PC-9 (cell line): Measurements from ENCODE around the gene PPM1E. TPM values are rescaled to one million over a fixed set of nuclear protein-coding genes. Genes with fewer than 3 reads are reported as not detected.

ENCODE experiments used
- BruUV-seq: library from RNA; stranded (reverse); fragments of 400-500 nt; replicated peaks from 2 replicates; lab custom pipeline; 2021; lab: Mats Ljungman, UMichigan
- CTCF ChIA-PET: fragments of 300-600 bp; sonication (Branson Sonifier 250); formaldehyde crosslinking; loops from one replicate; lab custom pipeline; 2022; ENCODE audit warnings: antibody characterized with exemption; lab: Charles Lee
- POLR2A ChIA-PET: fragments of 300-600 bp; sonication (Branson Sonifier 250); formaldehyde crosslinking; loops from one replicate; lab custom pipeline; 2022; ENCODE audit warnings: antibody characterized with exemption; ENCODE audit not compliant: unreplicated experiment; lab: Charles Lee
- DNase-seq, 2 experiments: peaks; one replicate each; pipeline versions ENCODE4 v3.0.0 to v3.0.0-alpha.2; 2015 to 2022; ENCODE audit warnings: mixed read lengths in 1 of 2
- H2AFZ ChIP-seq: fragments of 200-600 bp; sonication (generic); 2 replicates; pipeline ENCODE4 v1.8.1; 2017; ENCODE audit warnings: antibody characterized with exemption
- H3F3A ChIP-seq: fragments of 200-600 bp; sonication (generic); 2 replicates; pipeline ENCODE4 v1.8.1; 2017; ENCODE audit warnings: antibody characterized with exemption, mild to moderate bottlenecking, low read depth; ENCODE audit not compliant: insufficient read depth
- H3K27ac ChIP-seq: fragments of 200-600 bp; sonication (generic); 2 replicates; pipeline ENCODE4 v1.6.1; 2016; ENCODE audit warnings: mixed run types
- H3K27me3 ChIP-seq: fragments of 200-600 bp; sonication (generic); 2 replicates; pipeline ENCODE4 v1.6.1; 2016; ENCODE audit warnings: low read depth, mixed run types; ENCODE audit not compliant: insufficient read depth
- H3K36me3 ChIP-seq: fragments of 200-600 bp; sonication (generic); 2 replicates; pipeline ENCODE4 v1.6.1; 2016; ENCODE audit warnings: low read depth, mixed run types
- H3K4me1 ChIP-seq: fragments of 200-600 bp; sonication (generic); replicated peaks from 2 replicates; pipeline ENCODE4 v1.6.1; 2016; ENCODE audit warnings: mixed run types; ENCODE audit not compliant: insufficient read depth
- H3K4me2 ChIP-seq: fragments of 200-600 bp; sonication (generic); 2 replicates; pipeline ENCODE4 v1.6.1; 2017; ENCODE audit warnings: mixed run types
- H3K4me3 ChIP-seq: fragments of 200-600 bp; sonication (generic); 2 replicates; pipeline ENCODE4 v1.6.1; 2016; ENCODE audit warnings: mixed run types
- H3K79me2 ChIP-seq: fragments of 200-600 bp; sonication (generic); 2 replicates; pipeline ENCODE4 v1.6.1; 2017; ENCODE audit warnings: low read depth, mixed run types
- H3K9me2 ChIP-seq: fragments of 200-600 bp; sonication (generic); 2 replicates; pipeline ENCODE4 v1.8.1; 2017; ENCODE audit warnings: mild to moderate bottlenecking; ENCODE audit not compliant: insufficient read depth
- H3K9me3 ChIP-seq: fragments of 200-600 bp; sonication (generic); 2 replicates; pipeline ENCODE4 v1.8.1; 2016; ENCODE audit warnings: low read depth; ENCODE audit not compliant: insufficient read depth
- H4K20me1 ChIP-seq: fragments of 200-600 bp; sonication (generic); 2 replicates; pipeline ENCODE4 v1.8.1; 2017; ENCODE audit not compliant: insufficient read depth
- EZH2 ChIP-seq: fragments of 200-600 bp; sonication (generic); IDR thresholded peaks from 2 replicates; pipeline ENCODE4 v1.8.0; 2017; ENCODE audit warnings: antibody characterized with exemption, low read depth
- intact Hi-C: fragments of 100-400 bp; cut with micrococcal nuclease; formaldehyde crosslinking; loops from one replicate; pipeline ENCODE4 v1.10.0; 2022; ENCODE audit not compliant: unreplicated experiment
- total RNA-seq: library from RNA; stranded (reverse); gene quantifications from 2 replicates; pipeline ENCODE4 v1.2.3, GENCODE V29; 2021
- TF ChIP-seq, protein P1 (sequence below): fragments of 200-600 bp; sonication (generic); conservative IDR thresholded peaks from 2 replicates; pipeline ENCODE4 v1.6.1; 2017; ENCODE audit warnings: mixed run types, antibody characterized with exemption, mild to moderate bottlenecking, moderate library complexity

Gene PPM1E
- total RNA-seq, 1 experiment from 2014 or later, result 0.04 TPM

DNA sequence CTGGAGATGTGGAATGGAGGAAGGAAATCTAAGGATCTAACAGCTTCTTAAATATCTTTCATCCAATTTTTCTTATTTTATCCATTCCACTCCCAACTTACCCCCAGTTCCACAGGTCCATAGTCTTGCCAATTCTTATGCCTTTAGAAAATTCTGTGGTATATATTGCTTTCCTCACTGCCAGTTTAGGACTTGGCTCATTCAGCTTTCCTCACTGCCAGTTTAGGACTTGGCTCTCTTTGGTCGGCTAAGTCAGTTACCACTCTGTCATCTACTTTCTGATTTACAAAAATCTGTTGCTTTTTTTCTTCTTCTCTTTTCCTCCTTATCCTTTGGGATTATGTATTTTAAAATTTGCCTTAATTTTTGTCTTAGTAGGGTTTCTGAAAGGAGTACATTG is 128.5 kb downstream of the PPM1E start:
- no peak overlapping the region for H2AFZ ChIP-seq
- TF ChIP-seq EZH2, result no peak
- TF ChIP-seq, protein P1, sequence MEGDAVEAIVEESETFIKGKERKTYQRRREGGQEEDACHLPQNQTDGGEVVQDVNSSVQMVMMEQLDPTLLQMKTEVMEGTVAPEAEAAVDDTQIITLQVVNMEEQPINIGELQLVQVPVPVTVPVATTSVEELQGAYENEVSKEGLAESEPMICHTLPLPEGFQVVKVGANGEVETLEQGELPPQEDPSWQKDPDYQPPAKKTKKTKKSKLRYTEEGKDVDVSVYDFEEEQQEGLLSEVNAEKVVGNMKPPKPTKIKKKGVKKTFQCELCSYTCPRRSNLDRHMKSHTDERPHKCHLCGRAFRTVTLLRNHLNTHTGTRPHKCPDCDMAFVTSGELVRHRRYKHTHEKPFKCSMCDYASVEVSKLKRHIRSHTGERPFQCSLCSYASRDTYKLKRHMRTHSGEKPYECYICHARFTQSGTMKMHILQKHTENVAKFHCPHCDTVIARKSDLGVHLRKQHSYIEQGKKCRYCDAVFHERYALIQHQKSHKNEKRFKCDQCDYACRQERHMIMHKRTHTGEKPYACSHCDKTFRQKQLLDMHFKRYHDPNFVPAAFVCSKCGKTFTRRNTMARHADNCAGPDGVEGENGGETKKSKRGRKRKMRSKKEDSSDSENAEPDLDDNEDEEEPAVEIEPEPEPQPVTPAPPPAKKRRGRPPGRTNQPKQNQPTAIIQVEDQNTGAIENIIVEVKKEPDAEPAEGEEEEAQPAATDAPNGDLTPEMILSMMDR, result no peak
- H3K36me3 ChIP-seq, result no peaks in the 10 kb centered on the region
- H3K79me2 ChIP-seq, result no peaks in the 10 kb centered on the region
- H3K4me2 ChIP-seq, result no peak overlapping the region
- no peak overlapping the region for H3K27ac ChIP-seq
- BruUV-seq, result no TSS peak
- no peaks in the 10 kb centered on the region for H3K4me1 ChIP-seq
- H3F3A ChIP-seq, result no peaks in the 10 kb centered on the region
- intact Hi-C loops, result no loop called here
- no peaks in the 10 kb centered on the region for H4K20me1 ChIP-seq
- ChIA-PET POLR2A (no interaction called here), CTCF (no interaction called here)
- no peaks in the 10 kb centered on the region for H3K9me3 ChIP-seq
- no peak for DNase-seq
- H3K27me3 ChIP-seq, result no peaks in the 10 kb centered on the region; the same call in 1 of the 2 replicates
- no peak overlapping the region for H3K4me3 ChIP-seq
- H3K9me2 ChIP-seq, result no peaks in the 10 kb centered on the region

DNA sequence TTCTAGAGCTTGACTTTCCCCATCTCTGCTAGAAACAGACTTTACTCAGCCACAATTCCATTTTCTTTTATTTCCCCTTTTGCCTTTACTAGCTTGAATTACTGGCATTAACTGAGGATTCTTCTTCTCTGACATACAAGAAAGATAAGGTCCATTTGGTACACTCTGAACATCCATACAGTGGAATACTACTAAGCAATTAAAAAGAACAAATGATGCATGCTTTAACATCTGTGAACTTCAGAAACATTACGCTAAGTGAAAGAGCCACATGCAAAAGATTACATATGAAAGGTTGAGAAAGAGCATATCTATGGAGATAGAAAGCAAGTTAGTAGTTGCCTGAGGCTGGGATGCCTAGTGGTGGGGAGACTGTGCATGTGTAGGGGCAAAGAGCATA is 130.9 kb downstream of the PPM1E start:
- Histone ChIP-seq H3K9me2 (no peaks in the 10 kb centered on the region), H3K9me3 (no peaks in the 10 kb centered on the region), H3K27me3 (no peaks in the 10 kb centered on the region; the same call in 1 of the 2 replicates), H3K36me3 (no peaks in the 10 kb centered on the region), H3K4me2 (no peak overlapping the region), H2AFZ (no peak overlapping the region), H3K4me3 (no peak overlapping the region), H3K4me1 (no peaks in the 10 kb centered on the region), H3F3A (no peaks in the 10 kb centered on the region), H3K79me2 (no peaks in the 10 kb centered on the region), H3K27ac (no peak overlapping the region), H4K20me1 (no peaks in the 10 kb centered on the region)
- POLR2A ChIA-PET, result no interaction called here
- no peak for DNase-seq
- TF ChIP-seq EZH2, result no peak
- TF ChIP-seq, protein P1, result no peak
- no TSS peak for BruUV-seq
- CTCF ChIA-PET, result no interaction called here
- intact Hi-C loops, result no loop called here

DNA sequence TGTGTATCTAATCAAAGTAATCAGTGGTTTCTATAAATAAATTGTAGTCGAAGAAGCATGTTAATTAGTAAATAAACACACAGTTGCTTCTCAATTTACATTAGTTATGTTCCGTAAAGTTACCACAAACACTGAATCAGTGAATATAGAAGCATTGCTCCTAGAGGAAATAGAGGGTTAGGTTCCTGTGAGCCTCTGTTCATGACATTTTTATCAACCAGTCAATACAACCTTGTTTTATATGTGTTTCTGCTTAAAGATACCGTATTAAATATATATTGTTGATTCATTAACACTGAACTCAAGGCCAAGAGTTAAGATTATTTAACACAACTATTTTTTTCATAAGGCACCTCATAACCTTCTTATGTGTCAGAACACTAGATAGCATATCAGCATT is 134.3 kb downstream of the PPM1E start:
- no TSS peak for BruUV-seq
- Histone ChIP-seq H3K79me2 (no peaks in the 10 kb centered on the region), H3K27me3 (no peaks in the 10 kb centered on the region), H3K4me2 (no peak overlapping the region), H3K4me1 (no peaks in the 10 kb centered on the region), H3K4me3 (no peak overlapping the region), H4K20me1 (no peaks in the 10 kb centered on the region), H3K27ac (no peak overlapping the region), H3K9me3 (no peaks in the 10 kb centered on the region), H2AFZ (no peak overlapping the region), H3F3A (no peaks in the 10 kb centered on the region), H3K9me2 (no peaks in the 10 kb centered on the region), H3K36me3 (no peaks in the 10 kb centered on the region)
- intact Hi-C loops, result no loop called here
- no peak for DNase-seq
- ChIA-PET POLR2A (no interaction called here), CTCF (no interaction called here)
- TF ChIP-seq EZH2, result no peak
- TF ChIP-seq, protein P1, result no peak
